Gastrocnemius medialis (tissue), 4 donors: Measurements from ENCODE around the gene C19orf12.

Source experiments
- POLR2A ChIP-seq, 2 donors: fragments of 450-650 bp; IDR thresholded peaks; one replicate each; pipeline ENCODE4 v1.6.1; 2017; ENCODE audit warnings: antibody characterized with exemption in 2 of 2, mild to moderate bottlenecking in 2 of 2, moderate library complexity in 2 of 2
- TF ChIP-seq, protein P1 (sequence below), 5 experiments: fragments of 450-650 bp in 3 of 5; fragments of 200-600 bp in 2 of 5; sonication (generic) in 2 of 5; IDR thresholded peaks in 4 of 5; conservative IDR thresholded peaks in 1 of 5; 1 replicate in 4 of 5; 2 replicates in 1 of 5; pipeline ENCODE4 v1.5.1; 2016 to 2019; ENCODE audit warnings: antibody characterized with exemption in 5 of 5, mild to moderate bottlenecking in 3 of 5, moderate library complexity in 3 of 5

DNA sequence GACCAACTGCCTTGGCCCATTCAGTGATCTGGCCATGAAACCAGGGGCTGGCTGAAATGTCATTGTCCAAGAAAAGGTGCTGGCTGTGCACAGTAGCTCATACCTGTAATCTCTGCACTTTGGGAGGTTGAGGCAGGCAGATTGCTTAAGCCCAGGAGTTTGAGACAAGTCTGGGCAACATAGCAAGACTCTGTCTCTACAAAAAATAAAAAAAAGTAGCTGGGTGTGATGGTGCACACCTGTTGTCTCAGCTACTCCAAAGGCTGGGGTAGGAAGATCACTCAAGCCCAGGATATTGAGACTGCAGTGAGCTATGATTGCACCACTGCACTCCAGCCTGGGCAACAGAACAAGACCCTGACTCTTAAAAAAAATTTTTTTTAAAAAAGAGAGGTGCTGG lies 28.6 kb upstream of the C19orf12 start:
- TF ChIP-seq, protein P1, sequence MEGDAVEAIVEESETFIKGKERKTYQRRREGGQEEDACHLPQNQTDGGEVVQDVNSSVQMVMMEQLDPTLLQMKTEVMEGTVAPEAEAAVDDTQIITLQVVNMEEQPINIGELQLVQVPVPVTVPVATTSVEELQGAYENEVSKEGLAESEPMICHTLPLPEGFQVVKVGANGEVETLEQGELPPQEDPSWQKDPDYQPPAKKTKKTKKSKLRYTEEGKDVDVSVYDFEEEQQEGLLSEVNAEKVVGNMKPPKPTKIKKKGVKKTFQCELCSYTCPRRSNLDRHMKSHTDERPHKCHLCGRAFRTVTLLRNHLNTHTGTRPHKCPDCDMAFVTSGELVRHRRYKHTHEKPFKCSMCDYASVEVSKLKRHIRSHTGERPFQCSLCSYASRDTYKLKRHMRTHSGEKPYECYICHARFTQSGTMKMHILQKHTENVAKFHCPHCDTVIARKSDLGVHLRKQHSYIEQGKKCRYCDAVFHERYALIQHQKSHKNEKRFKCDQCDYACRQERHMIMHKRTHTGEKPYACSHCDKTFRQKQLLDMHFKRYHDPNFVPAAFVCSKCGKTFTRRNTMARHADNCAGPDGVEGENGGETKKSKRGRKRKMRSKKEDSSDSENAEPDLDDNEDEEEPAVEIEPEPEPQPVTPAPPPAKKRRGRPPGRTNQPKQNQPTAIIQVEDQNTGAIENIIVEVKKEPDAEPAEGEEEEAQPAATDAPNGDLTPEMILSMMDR (IDR thresholded peaks at IDR 0.05 in 4 of 5, conservative IDR thresholded peaks at IDR 0.05 in 1 of 5): no peak
- TF ChIP-seq POLR2A (IDR thresholded peaks at IDR 0.05): no peak
